Fibroblast of lung (primary cell): Measurements from ENCODE around the gene ESRRA. TPM values are rescaled to one million over a fixed set of nuclear protein-coding genes. Genes with fewer than 3 reads are reported as not detected.

Source experiments
- DNase-seq, 2 donors: peaks; one replicate each; pipeline versions ENCODE4 v3.0.0 to v3.0.0-alpha.2; 2010; ENCODE audit warnings: low read depth in 2 of 2
- H2AFZ ChIP-seq: 2 replicates; pipeline ENCODE4 v1.5.1; 2012; ENCODE audit warnings: low read length, control low read depth, inconsistent platforms
- H3K27ac ChIP-seq: 2 replicates; pipeline ENCODE4 v1.5.1; 2011; ENCODE audit warnings: low read length, control low read depth; ENCODE audit not compliant: insufficient read depth
- H3K27me3 ChIP-seq: 2 replicates; pipeline ENCODE4 v1.5.1; 2011; ENCODE audit warnings: mild to moderate bottlenecking, low read length; ENCODE audit not compliant: control insufficient read depth, insufficient read depth
- H3K36me3 ChIP-seq: 2 replicates; pipeline ENCODE4 v1.5.1; 2011; ENCODE audit warnings: low read length; ENCODE audit not compliant: control insufficient read depth, insufficient read depth
- H3K4me1 ChIP-seq: 2 replicates; pipeline ENCODE4 v1.5.1; 2011; ENCODE audit warnings: low read length; ENCODE audit not compliant: control insufficient read depth, insufficient read depth; ENCODE audit errors: extremely low read depth
- H3K4me2 ChIP-seq: 2 replicates; pipeline ENCODE4 v1.5.1; 2011; ENCODE audit warnings: low read length, control low read depth; ENCODE audit not compliant: insufficient read depth; ENCODE audit errors: extremely low read depth
- H3K4me3 ChIP-seq, 4 experiments: fragments of 200-600 bp in 1 of 4; sonication (generic) in 1 of 4; replicated peaks in 1 of 4; 2 replicates each; pipeline ENCODE4 v1.5.1; 2011 to 2016; ENCODE audit warnings: low read length in 4 of 4, low read depth in 3 of 4, mild to moderate bottlenecking in 3 of 4, control low read depth in 2 of 4, inconsistent platforms in 1 of 4, mixed read lengths in 1 of 4; ENCODE audit not compliant: insufficient read depth in 1 of 4; ENCODE audit errors: control extremely low read depth in 1 of 4
- H3K79me2 ChIP-seq: 2 replicates; pipeline ENCODE4 v1.5.1; 2012; ENCODE audit warnings: mild to moderate bottlenecking, low read length, inconsistent platforms; ENCODE audit not compliant: control insufficient read depth, insufficient read depth
- H3K9ac ChIP-seq: 2 replicates; pipeline ENCODE4 v1.5.1; 2011; ENCODE audit warnings: mild to moderate bottlenecking, low read length, control low read depth; ENCODE audit not compliant: insufficient read depth
- H3K9me3 ChIP-seq: 2 replicates; pipeline ENCODE4 v1.5.1; 2012; ENCODE audit warnings: low read depth, low read length; ENCODE audit not compliant: control insufficient read depth, insufficient read depth
- H4K20me1 ChIP-seq: 2 replicates; pipeline ENCODE4 v1.5.1; 2011; ENCODE audit warnings: low read length; ENCODE audit not compliant: control insufficient read depth, insufficient read depth; ENCODE audit errors: extremely low read depth
- EZH2 ChIP-seq: IDR thresholded peaks from 2 replicates; pipeline ENCODE4 v1.5.1; 2012; ENCODE audit warnings: low read length, control low read depth, mild to moderate bottlenecking; ENCODE audit errors: missing control alignments
- polyA plus RNA-seq, 2 donors: library from polyadenylated mRNA; depleted of rRNA in 1 of 2; stranded (reverse) in 1 of 2; unstranded in 1 of 2; fragments of >200 nt; gene quantifications; 2 replicates each; pipeline ENCODE4 v1.2.1, GENCODE V29; 2011 to 2012; ENCODE audit warnings: missing spikeins in 1 of 2
- total RNA-seq: library from RNA; depleted of rRNA; stranded (reverse); fragments of >200 nt; gene quantifications from 2 replicates; pipeline ENCODE4 v1.2.1, GENCODE V29; 2014
- TF ChIP-seq, protein P1 (sequence below), 2 donors: IDR thresholded peaks in 1 of 2; conservative IDR thresholded peaks in 1 of 2; 1 replicate in 1 of 2; 2 replicates in 1 of 2; pipeline ENCODE4 v1.5.1; 2011 to 2012; ENCODE audit warnings: low read length in 2 of 2, control low read depth in 1 of 2, inconsistent platforms in 1 of 2, low read depth in 1 of 2, mild to moderate bottlenecking in 1 of 2

Gene ESRRA
- total and polyA plus RNA-seq, 2 donors (not counting 1 experiment from before 2014, with no cell fraction given): 6.7 to 32.5 TPM

DNA sequence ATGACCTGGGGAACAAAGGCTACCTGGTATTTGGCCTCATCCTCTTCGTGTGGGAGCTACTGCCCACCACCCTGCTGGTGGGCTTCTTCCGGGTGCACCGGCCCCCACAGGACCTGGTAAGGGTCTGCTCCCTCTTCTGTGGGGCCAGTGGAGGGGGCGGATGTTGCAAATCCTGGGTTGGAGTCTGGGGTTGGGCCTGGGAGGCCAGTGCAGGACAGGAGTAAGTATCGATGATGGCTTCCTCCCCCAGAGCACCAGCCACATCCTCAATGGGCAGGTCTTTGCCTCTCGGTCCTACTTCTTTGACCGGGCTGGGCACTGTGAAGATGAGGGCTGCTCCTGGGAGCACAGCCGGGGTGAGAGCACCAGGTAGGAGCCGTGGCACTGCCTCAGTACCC is 17.0 kb upstream of the ESRRA start:
- Histone ChIP-seq H3K4me1 (peaks cover 7% of the 10 kb centered on the region), H3K36me3 (no peaks in the 10 kb centered on the region), H3K27me3 (peaks cover 25% of the 10 kb centered on the region), H2AFZ (no peak overlapping the region), H3K4me2 (no peak overlapping the region), H3K27ac (no peak overlapping the region), H3K4me3 (no peak overlapping the region), H3K9ac (no peak overlapping the region), H3K9me3 (no peaks in the 10 kb centered on the region), H3K79me2 (peaks cover 3% of the 10 kb centered on the region), H4K20me1 (no peaks in the 10 kb centered on the region)
- TF ChIP-seq, protein P1, sequence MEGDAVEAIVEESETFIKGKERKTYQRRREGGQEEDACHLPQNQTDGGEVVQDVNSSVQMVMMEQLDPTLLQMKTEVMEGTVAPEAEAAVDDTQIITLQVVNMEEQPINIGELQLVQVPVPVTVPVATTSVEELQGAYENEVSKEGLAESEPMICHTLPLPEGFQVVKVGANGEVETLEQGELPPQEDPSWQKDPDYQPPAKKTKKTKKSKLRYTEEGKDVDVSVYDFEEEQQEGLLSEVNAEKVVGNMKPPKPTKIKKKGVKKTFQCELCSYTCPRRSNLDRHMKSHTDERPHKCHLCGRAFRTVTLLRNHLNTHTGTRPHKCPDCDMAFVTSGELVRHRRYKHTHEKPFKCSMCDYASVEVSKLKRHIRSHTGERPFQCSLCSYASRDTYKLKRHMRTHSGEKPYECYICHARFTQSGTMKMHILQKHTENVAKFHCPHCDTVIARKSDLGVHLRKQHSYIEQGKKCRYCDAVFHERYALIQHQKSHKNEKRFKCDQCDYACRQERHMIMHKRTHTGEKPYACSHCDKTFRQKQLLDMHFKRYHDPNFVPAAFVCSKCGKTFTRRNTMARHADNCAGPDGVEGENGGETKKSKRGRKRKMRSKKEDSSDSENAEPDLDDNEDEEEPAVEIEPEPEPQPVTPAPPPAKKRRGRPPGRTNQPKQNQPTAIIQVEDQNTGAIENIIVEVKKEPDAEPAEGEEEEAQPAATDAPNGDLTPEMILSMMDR (conservative IDR thresholded peaks at IDR 0.05 in 1 of 2, IDR thresholded peaks at IDR 0.05 in 1 of 2; ENCODE audit: low read depth in 1 of 2, low read length in 2 of 2): no peak
- no peak for TF ChIP-seq EZH2
- no peak for DNase-seq

DNA sequence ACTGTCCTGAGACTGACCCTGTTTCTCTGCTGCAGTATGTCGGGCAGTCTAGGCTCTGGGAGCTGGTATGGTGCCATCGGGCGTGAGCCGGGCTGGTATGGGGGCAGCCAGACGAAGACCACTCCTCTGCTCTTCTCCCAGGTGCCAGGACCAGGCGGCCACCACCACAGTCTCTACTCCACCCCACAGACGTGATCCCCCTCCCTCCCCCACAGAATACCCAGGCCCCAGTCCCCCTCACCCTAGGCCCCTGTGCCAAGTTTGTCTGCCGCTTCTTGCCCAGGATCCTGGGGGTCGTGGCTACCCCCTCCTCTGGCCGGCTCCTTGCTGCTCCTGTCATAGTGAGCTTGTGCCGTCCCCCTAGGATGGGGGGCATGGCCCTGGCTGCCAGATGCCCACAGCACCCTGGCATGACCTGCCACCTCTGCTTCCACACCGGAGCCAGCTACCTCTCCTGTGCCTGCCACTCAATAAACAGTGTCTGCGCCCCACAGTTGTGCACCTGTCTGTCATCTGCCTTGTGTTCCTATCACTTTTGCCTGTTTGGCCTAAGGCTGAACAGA is 16.2 kb upstream of the ESRRA start:
- no peak for DNase-seq
- Histone ChIP-seq H3K79me2 (peaks cover 2% of the 10 kb centered on the region), H3K9me3 (no peaks in the 10 kb centered on the region), H3K36me3 (no peaks in the 10 kb centered on the region), H3K27ac (no peak overlapping the region), H3K27me3 (peaks cover 30% of the 10 kb centered on the region), H2AFZ (no peak overlapping the region), H3K4me1 (peaks cover 7% of the 10 kb centered on the region), H3K4me3 (no peak overlapping the region), H4K20me1 (no peaks in the 10 kb centered on the region), H3K9ac (no peak overlapping the region), H3K4me2 (no peak overlapping the region)
- TF ChIP-seq EZH2: no peak
- TF ChIP-seq, protein P1 (conservative IDR thresholded peaks at IDR 0.05 in 1 of 2, IDR thresholded peaks at IDR 0.05 in 1 of 2; ENCODE audit: low read depth in 1 of 2, low read length in 2 of 2): no peak

DNA sequence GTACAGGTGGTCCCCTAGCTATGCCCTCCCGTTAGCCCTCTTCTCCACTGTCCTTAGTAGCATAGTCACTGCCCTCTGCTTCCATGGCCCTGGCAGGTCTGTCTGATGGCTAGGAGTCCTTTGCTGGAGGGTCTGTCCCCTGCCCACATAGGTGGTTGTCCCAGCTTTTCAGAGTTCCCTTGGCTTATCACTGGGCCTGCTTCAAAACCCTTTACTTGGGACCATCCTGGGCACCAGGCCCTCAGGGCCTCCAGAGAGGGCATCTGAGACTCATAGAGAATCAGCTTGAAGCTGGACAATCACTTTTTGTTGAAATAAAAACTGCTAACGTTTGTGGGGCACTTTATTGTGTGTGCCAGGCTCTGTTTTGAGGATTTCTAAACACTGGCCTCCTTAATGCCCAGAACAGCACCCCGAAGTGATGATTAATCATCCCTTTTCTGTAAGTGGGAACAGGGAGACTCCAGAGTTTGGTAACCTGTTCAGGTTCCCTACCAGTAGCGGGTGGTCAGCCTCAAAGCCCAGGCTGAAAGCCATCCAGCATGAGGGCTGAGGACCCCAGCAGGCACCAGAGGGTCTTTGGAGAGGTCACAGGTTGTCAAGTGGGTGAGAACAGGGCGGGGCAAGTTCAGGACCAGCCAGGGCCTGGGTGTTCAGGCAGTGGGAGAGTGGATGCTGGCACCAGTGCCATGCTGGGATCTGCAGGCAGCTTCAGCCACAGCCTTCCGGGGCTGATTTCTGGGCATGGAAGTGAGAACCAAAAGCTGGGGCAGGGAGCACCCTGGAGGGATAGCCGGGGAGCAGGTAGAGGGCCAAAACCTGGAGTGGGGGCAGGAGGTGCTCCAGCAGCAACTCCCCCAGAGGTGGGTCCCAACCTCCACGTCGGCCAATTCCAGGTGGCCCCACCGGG is 14.7 kb upstream of the ESRRA start:
- no peak overlapping the region for H3K9ac ChIP-seq
- H3K79me2 ChIP-seq: no peaks in the 10 kb centered on the region
- H3K4me3 ChIP-seq: no peak overlapping the region
- no peaks in the 10 kb centered on the region for H4K20me1 ChIP-seq
- H2AFZ ChIP-seq: no peak overlapping the region
- peaks cover 7% of the 10 kb centered on the region for H3K4me1 ChIP-seq
- no peaks in the 10 kb centered on the region for H3K9me3 ChIP-seq
- peaks cover 38% of the 10 kb centered on the region for H3K27me3 ChIP-seq
- DNase-seq: no peak
- H3K36me3 ChIP-seq: no peaks in the 10 kb centered on the region
- H3K27ac ChIP-seq: no peak overlapping the region
- no peak overlapping the region for H3K4me2 ChIP-seq
- TF ChIP-seq, protein P1 (conservative IDR thresholded peaks at IDR 0.05 in 1 of 2, IDR thresholded peaks at IDR 0.05 in 1 of 2; ENCODE audit: low read depth in 1 of 2, low read length in 2 of 2): no peak
- peak; percentile 65 for TF ChIP-seq EZH2
